Measurements from ENCODE around the gene CFAP20. TPM values are rescaled to one million over a fixed set of nuclear protein-coding genes. Genes with fewer than 3 reads are reported as not detected.

Gene CFAP20
- total and polyA plus RNA-seq, 2 of the 13 experiments (the other 11 are each of a cell fraction or from before 2014, with no cell fraction given), result 73.1 to 87.4 TPM

- no peak for DNase-seq (ENCODE audit: low spot score)
- Histone ChIP-seq H3K4me1 (ENCODE audit: insufficient read depth, low read length) (no peaks in the 10 kb centered on the region), H3K4me2 (ENCODE audit: low read depth, low read length) (no peak overlapping the region), H3K4me3 (replicated peaks in 1 of 3; ENCODE audit: insufficient read depth in 1 of 3, low read depth in 2 of 3, low read length in 3 of 3) (no peak overlapping the region), H3K27ac (ENCODE audit: extremely low read length, insufficient read depth, low read length) (no peak overlapping the region), H3K9me3 (ENCODE audit: low read length) (peaks cover 5% of the 10 kb centered on the region; the same call in 1 of the 2 replicates), H3K79me2 (ENCODE audit: insufficient read depth, low read length) (no peaks in the 10 kb centered on the region), H4K20me1 (ENCODE audit: insufficient read depth, low read length) (no peaks in the 10 kb centered on the region), H3K9ac (ENCODE audit: insufficient read depth, low read depth, low read length) (no peak overlapping the region), H3K27me3 (ENCODE audit: control insufficient read depth in 1 of 2, insufficient read depth in 2 of 2, low read length in 2 of 2) (no peaks in the 10 kb centered on the region), H2AFZ (ENCODE audit: low read length) (no peak overlapping the region), H3K36me3 (replicated peaks in 1 of 2; ENCODE audit: control insufficient read depth in 1 of 2, insufficient read depth in 2 of 2, low read length in 2 of 2) (no peaks in the 10 kb centered on the region)
- intact Hi-C loops (cut with micrococcal nuclease; ENCODE audit: unreplicated experiment), result no loop called here
- no peak for ATAC-seq
- ChIA-PET CTCF (ENCODE audit: low intra/inter-chr PET ratio, low total read pairs) (no interaction called here), POLR2A (no interaction called here)
- no TSS peak for BruUV-seq (replicated peaks)
- in situ Hi-C loops (cut with HindIII; ENCODE audit: extremely low pct_ligation_motif_present, low pct_unique_long_range_greater_than_20kb), result no loop called here
- FAIRE-seq, result no peak
- WGBS (ENCODE audit: low lambda C conversion rate), result 13% methylated on average over 8 of the region's 8 CpGs
- TF ChIP-seq ZBTB21 (CRISPR knock-in tag; IDR thresholded peaks at IDR 0.05), result 0 out of 2 replicates have a peak, but pooled peaks have one; percentile 24
- TF ChIP-seq ZNF451 (CRISPR knock-in tag; IDR thresholded peaks at IDR 0.05), result no peak
- TF ChIP-seq, protein P1, sequence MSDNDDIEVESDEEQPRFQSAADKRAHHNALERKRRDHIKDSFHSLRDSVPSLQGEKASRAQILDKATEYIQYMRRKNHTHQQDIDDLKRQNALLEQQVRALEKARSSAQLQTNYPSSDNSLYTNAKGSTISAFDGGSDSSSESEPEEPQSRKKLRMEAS (IDR thresholded peaks at IDR 0.05), result no peak
- TF ChIP-seq STAT6 (CRISPR knock-in tag; IDR thresholded peaks at IDR 0.05; ENCODE audit: borderline replicate concordance), result no peak
- no peak for TF ChIP-seq SUZ12 (IDR thresholded peaks at IDR 0.05; ENCODE audit: low read depth, low read length)
- TF ChIP-seq ZNF12 (CRISPR knock-in tag; IDR thresholded peaks at IDR 0.05), result peak; percentile 84
- TF ChIP-seq ZNF629 (CRISPR knock-in tag; conservative IDR thresholded peaks at IDR 0.05), result no peak
- TF ChIP-seq MXD4 (CRISPR knock-in tag; IDR thresholded peaks at IDR 0.05), result no peak
- TF ChIP-seq HMG20A (CRISPR knock-in tag; IDR thresholded peaks at IDR 0.05; ENCODE audit: borderline replicate concordance), result no peak
- TF ChIP-seq ZNF230 (CRISPR knock-in tag; IDR thresholded peaks at IDR 0.05), result no peak
- TF ChIP-seq NR2F6 (IDR thresholded peaks at IDR 0.05), result no peak
- no peak for TF ChIP-seq NR2F6 (CRISPR knock-in tag; IDR thresholded peaks at IDR 0.05)
- no peak for TF ChIP-seq ZNF724P (CRISPR knock-in tag; IDR thresholded peaks at IDR 0.05; ENCODE audit: borderline replicate concordance)
Observed at GRCh38 chr16:58077796-58078195, 51.4 kb downstream of the CFAP20 start.

Measured in HepG2 (cell line).